Measurements from ENCODE around the gene MAB21L2.

The MAB21L2 gene

DNA sequence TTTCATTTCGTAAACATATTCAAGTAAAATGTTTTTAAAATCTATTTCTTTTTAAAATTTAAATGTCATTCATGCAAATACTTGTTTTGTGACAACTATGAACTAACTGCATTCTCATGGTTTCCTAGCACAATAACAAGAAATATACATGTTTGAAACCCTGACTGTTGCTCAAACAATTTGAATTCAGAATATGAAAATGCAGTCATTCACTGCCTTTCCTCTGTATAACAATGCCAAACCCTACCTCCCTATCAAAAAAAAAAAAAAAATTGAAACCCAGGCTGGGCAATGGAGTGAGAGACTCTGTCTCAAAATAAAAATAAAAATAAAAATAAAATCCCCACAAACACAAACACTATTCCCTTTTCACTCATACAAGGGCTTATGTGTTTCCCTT is 42.1 kb downstream of the MAB21L2 start:
- DNase-seq = no peak

DNA sequence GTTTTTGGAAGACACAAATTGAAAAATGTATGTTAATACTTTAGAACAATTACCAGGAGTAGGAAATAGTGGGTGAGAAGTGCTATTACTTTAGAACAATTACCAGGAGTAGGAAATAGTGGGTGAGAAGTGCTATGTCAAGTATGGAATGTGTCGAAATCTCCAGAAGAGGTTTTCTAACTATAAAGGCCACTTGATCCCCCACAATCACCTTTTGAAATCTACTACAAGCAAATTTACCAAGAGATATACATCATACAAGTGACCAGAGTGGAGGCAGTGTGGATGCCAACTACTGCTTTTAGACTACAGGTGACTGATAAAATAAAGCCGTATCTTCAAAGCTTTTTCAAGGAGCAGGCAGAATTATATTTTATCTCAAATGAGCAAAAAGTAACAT is 43.1 kb downstream of the MAB21L2 start:
- no peak for DNase-seq

DNA sequence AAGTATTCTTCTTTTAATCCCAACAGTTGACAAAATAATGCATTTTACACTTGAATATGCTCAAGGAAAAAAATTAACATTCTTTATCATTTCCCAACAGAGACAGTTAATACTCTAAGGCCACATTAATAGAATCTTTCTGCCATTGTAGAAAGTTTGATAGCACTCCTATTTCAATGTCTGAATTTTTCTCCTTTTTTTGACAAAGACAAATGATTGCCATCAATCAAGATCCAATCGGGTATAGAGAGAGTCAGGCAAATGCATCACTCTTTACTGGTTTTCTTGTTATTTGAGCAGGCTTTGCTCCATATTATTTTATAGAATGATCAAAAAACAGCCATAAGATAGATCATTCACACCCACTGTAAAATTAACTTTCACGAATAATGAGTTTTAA is 46.1 kb downstream of the MAB21L2 start:
- DNase-seq = no peak

- no peak for DNase-seq
Measured at GRCh38 chr4:150632639-150633038, 50.7 kb downstream of the MAB21L2 start.
